GM19238 (cell line): ENCODE data around the gene CDC7.
A peak's percentile ranks its signal among the peaks of the same experiment; 100 is the strongest.
"Not testable (repeated sequence)": the region's sequence is repeated elsewhere in the genome, so short reads cannot be mapped to it uniquely, and the experiment has no call there.

Experiments
- DNase-seq: peaks from one replicate; pipeline ENCODE4 v3.0.0; 2011; ENCODE audit warnings: low spot score; ENCODE audit not compliant: insufficient read length

The CDC7 gene

GRCh38 chr1:91500756-91501522 lies at the start of gene CDC7:
Gene CDC7 (plus strand): TSS chr1:91500851. CDS start chr1:91501717, 866 bp downstream.
- DNase-seq, result peak; percentile 83

GRCh38 chr1:91454136-91454535 lies 46.5 kb upstream of the CDC7 start:
- DNase-seq, result no peak

- DNase-seq, result no peak
Observed at GRCh38 chr1:91455334-91455733, 45.3 kb upstream of the CDC7 start.

- DNase-seq, result no peak
Observed at GRCh38 chr1:91455896-91456295, 44.8 kb upstream of the CDC7 start.

- DNase-seq, result not testable (repeated sequence)
Observed at GRCh38 chr1:91465350-91465749, 35.3 kb upstream of the CDC7 start.

GRCh38 chr1:91476533-91477217 lies 24.0 kb upstream of the CDC7 start:
- no peak for DNase-seq

- no peak for DNase-seq
Observed at GRCh38 chr1:91487469-91487868, 13.2 kb upstream of the CDC7 start.

GRCh38 chr1:91490501-91490900 lies 10.2 kb upstream of the CDC7 start:
- DNase-seq, result no peak

GRCh38 chr1:91498035-91498434 lies 2.6 kb upstream of the CDC7 start:
- DNase-seq, result no peak

GRCh38 chr1:91498498-91499245 lies 2.0 kb upstream of the CDC7 start:
- DNase-seq, result no peak

GRCh38 chr1:91499346-91499745 lies 1.3 kb upstream of the CDC7 start:
- DNase-seq, result no peak

GRCh38 chr1:91499904-91500755 lies 521 bp upstream of the CDC7 start:
- no peak for DNase-seq

- DNase-seq, result no peak
Observed at GRCh38 chr1:91501523-91501851, 836 bp downstream of the CDC7 start.

- DNase-seq, result no peak
Observed at GRCh38 chr1:91501971-91502671, 1.5 kb downstream of the CDC7 start.

GRCh38 chr1:91502672-91503184 lies 2.1 kb downstream of the CDC7 start:
- no peak for DNase-seq

- DNase-seq, result no peak
Observed at GRCh38 chr1:91503332-91503900, 2.8 kb downstream of the CDC7 start.

- DNase-seq, result no peak
Observed at GRCh38 chr1:91503975-91504530, 3.4 kb downstream of the CDC7 start.

- no peak for DNase-seq
Observed at GRCh38 chr1:91505086-91505485, 4.4 kb downstream of the CDC7 start.

- no peak for DNase-seq
Observed at GRCh38 chr1:91506071-91506470, 5.4 kb downstream of the CDC7 start.

GRCh38 chr1:91507328-91507727 lies 6.7 kb downstream of the CDC7 start:
- no peak for DNase-seq
